ENCODE data around the gene CHRNA1.

CHRNA1 gene

GRCh38 chr2:174704642-174705041 lies 59.6 kb downstream of the CHRNA1 start:
- no peak for DNase-seq (ENCODE audit: low read depth, low spot score)
- TF ChIP-seq CTCF (IDR thresholded peaks at IDR 0.05; ENCODE audit: insufficient read depth, low read length, missing control alignments): no peak
- H3K4me3 ChIP-seq (ENCODE audit: low read depth, low read length): no peak overlapping the region
- CTCF ChIA-PET: interaction anchor here (0.8 to 2.1 kb wide), 6 partner anchors 8 to 281 kb away, joined by 3 to 10 read pairs (median 5); no protein-coding TSS in a partner anchor
- POLR2A ChIA-PET: interaction anchor here (0.6 kb wide), 1 partner anchor 333 kb away, joined by 3 read pairs; no protein-coding TSS in a partner anchor

- POLR2A ChIA-PET: no interaction called here
- TF ChIP-seq CTCF (IDR thresholded peaks at IDR 0.05; ENCODE audit: insufficient read depth, low read length, missing control alignments): no peak
- no peak for DNase-seq (ENCODE audit: low read depth, low spot score)
- no peak overlapping the region for H3K4me3 ChIP-seq (ENCODE audit: low read depth, low read length)
- CTCF ChIA-PET: interaction anchor here (1.4 to 2.1 kb wide), 3 partner anchors 16 to 282 kb away, joined by 4 to 6 read pairs (median 5); no protein-coding TSS in a partner anchor
Observed at GRCh38 chr2:174704061-174704460, 60.2 kb downstream of the CHRNA1 start.

- TF ChIP-seq CTCF (IDR thresholded peaks at IDR 0.05; ENCODE audit: insufficient read depth, low read length, missing control alignments): no peak
- POLR2A ChIA-PET: no interaction called here
- CTCF ChIA-PET: interaction anchor here (1.9 to 9.3 kb wide), 3 partner anchors 15 to 282 kb away, joined by 4 to 217 read pairs (median 6); no protein-coding TSS in a partner anchor
- no peak overlapping the region for H3K4me3 ChIP-seq (ENCODE audit: low read depth, low read length)
- no peak for DNase-seq (ENCODE audit: low read depth, low spot score)
Observed at GRCh38 chr2:174703430-174703829, 60.8 kb downstream of the CHRNA1 start.

GRCh38 chr2:174702541-174702940 lies 61.7 kb downstream of the CHRNA1 start:
- POLR2A ChIA-PET: no interaction called here
- DNase-seq (ENCODE audit: low read depth, low spot score): no peak
- no peak for TF ChIP-seq CTCF (IDR thresholded peaks at IDR 0.05; ENCODE audit: insufficient read depth, low read length, missing control alignments)
- no peak overlapping the region for H3K4me3 ChIP-seq (ENCODE audit: low read depth, low read length)
- CTCF ChIA-PET: interaction anchor here (1.4 to 9.3 kb wide), 6 partner anchors 11 to 580 kb away, joined by 4 to 217 read pairs (median 94); no protein-coding TSS in a partner anchor

- DNase-seq (ENCODE audit: low read depth, low spot score): no peak
- POLR2A ChIA-PET: no interaction called here
- CTCF ChIA-PET: interaction anchor here (0.7 to 20.8 kb wide), 57 partner anchors 8 to 1397 kb away, joined by 3 to 666 read pairs (median 4); partner anchors contain the start of genes CHN1, CHRNA1 and WIPF1
- H3K4me3 ChIP-seq (ENCODE audit: low read depth, low read length): no peak overlapping the region
- TF ChIP-seq CTCF (IDR thresholded peaks at IDR 0.05; ENCODE audit: insufficient read depth, low read length, missing control alignments): peak; percentile 32
Observed at GRCh38 chr2:174699993-174700766, 64.1 kb downstream of the CHRNA1 start.

All from AG04449 (cell line).